ENCODE data around the gene OR2M4.

DNA sequence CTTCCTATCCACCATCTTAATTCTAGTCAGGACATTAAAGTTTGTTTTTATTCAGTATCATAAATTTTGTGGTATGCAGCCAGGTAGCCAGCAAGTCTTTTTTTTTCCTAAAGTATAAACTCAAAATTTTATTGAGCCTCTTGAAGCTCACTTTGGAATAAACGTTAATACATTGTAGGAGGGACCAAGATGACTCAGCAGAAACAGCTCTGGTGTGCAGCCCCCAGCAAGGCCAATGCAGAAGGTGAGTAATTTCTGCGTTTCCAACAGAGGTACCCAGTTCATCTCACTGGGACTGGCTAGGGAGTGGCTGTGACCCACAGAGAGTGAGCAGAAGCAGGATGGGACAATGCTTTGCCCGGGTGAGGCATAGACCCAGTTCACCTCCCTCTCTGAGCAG lies 43.9 kb upstream of the OR2M4 start:
- TF ChIP-seq, protein P1, sequence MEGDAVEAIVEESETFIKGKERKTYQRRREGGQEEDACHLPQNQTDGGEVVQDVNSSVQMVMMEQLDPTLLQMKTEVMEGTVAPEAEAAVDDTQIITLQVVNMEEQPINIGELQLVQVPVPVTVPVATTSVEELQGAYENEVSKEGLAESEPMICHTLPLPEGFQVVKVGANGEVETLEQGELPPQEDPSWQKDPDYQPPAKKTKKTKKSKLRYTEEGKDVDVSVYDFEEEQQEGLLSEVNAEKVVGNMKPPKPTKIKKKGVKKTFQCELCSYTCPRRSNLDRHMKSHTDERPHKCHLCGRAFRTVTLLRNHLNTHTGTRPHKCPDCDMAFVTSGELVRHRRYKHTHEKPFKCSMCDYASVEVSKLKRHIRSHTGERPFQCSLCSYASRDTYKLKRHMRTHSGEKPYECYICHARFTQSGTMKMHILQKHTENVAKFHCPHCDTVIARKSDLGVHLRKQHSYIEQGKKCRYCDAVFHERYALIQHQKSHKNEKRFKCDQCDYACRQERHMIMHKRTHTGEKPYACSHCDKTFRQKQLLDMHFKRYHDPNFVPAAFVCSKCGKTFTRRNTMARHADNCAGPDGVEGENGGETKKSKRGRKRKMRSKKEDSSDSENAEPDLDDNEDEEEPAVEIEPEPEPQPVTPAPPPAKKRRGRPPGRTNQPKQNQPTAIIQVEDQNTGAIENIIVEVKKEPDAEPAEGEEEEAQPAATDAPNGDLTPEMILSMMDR (conservative IDR thresholded peaks at IDR 0.05; ENCODE audit: low read length) = no peak
- no peak for TF ChIP-seq EZH2phosphoT487 (IDR thresholded peaks at IDR 0.05; ENCODE audit: borderline replicate concordance, low read depth, low read length)

Measured in OCI-LY7 (cell line).